HEK293 (cell line): ENCODE results near the gene BET1.

Experiments
- REPIN1 ChIP-seq: fragments of 450-650 bp; formaldehyde crosslinking; IDR thresholded peaks from 2 replicates; pipeline ENCODE4 v1.5.1; 2017; ENCODE audit warnings: missing biosample characterization, missing genetic modification characterization, low read depth
- TCF7L2 ChIP-seq: IDR thresholded peaks from 2 replicates; pipeline ENCODE4 v1.6.1; 2011; ENCODE audit warnings: low read depth, mild to moderate bottlenecking, inconsistent platforms, low read length, moderate library complexity, borderline replicate concordance
- TSHZ1 ChIP-seq: fragments of 450-650 bp; formaldehyde crosslinking; IDR thresholded peaks from 2 replicates; pipeline ENCODE4 v1.5.1; 2016; ENCODE audit warnings: missing biosample characterization, missing genetic modification characterization, borderline replicate concordance
- ZBTB21 ChIP-seq: fragments of 450-650 bp; formaldehyde crosslinking; IDR thresholded peaks from 2 replicates; pipeline ENCODE4 v1.5.1; 2017; ENCODE audit warnings: missing biosample characterization, missing genetic modification characterization
- ZBTB8A ChIP-seq: fragments of 450-650 bp; formaldehyde crosslinking; IDR thresholded peaks from 2 replicates; pipeline ENCODE4 v1.5.1; 2016; ENCODE audit warnings: missing biosample characterization, missing genetic modification characterization
- ZNF274 ChIP-seq, 2 experiments: fragments of 200-500 bp in 1 of 2; fragments of 450-650 bp in 1 of 2; sonication (Bioruptor generic) in 1 of 2; formaldehyde crosslinking in 1 of 2; IDR thresholded peaks; 2 replicates each; pipeline versions ENCODE4 v1.5.1 to v1.6.1; 2014 to 2016; ENCODE audit warnings: borderline replicate concordance in 1 of 2, inconsistent platforms in 1 of 2, low read length in 1 of 2, missing biosample characterization in 1 of 2, missing genetic modification characterization in 1 of 2
- ZNF610 ChIP-seq: fragments of 450-650 bp; formaldehyde crosslinking; IDR thresholded peaks from 2 replicates; pipeline ENCODE4 v1.5.1; 2016; ENCODE audit warnings: missing biosample characterization, missing genetic modification characterization, borderline replicate concordance
- ZNF776 ChIP-seq: fragments of 450-650 bp; formaldehyde crosslinking; IDR thresholded peaks from 2 replicates; pipeline ENCODE4 v1.5.0; 2017; ENCODE audit warnings: missing biosample characterization, missing genetic modification characterization, borderline replicate concordance
- TF ChIP-seq, protein P1 (sequence below): fragments of 450-650 bp; formaldehyde crosslinking; IDR thresholded peaks from 2 replicates; pipeline ENCODE4 v1.5.1; 2016; ENCODE audit warnings: missing biosample characterization, missing genetic modification characterization

GRCh38 chr7:94003446-94004023, 620 bp downstream of the BET1 start:
- TF ChIP-seq ZBTB21 (tag by site-specific recombination) (no peak), TCF7L2 (no peak), TSHZ1 (tag by site-specific recombination) (no peak), ZBTB8A (tag by site-specific recombination) (no peak), ZNF274 (IDR thresholded peaks at IDR 0.05; ENCODE audit: low read length) (no peak), ZNF274 (tag by site-specific recombination; IDR thresholded peaks at IDR 0.05; ENCODE audit: borderline replicate concordance) (no peak), ZNF776 (tag by site-specific recombination) (no peak), ZNF610 (tag by site-specific recombination) (no peak), REPIN1 (tag by site-specific recombination) (no peak)
- TF ChIP-seq, protein P1, sequence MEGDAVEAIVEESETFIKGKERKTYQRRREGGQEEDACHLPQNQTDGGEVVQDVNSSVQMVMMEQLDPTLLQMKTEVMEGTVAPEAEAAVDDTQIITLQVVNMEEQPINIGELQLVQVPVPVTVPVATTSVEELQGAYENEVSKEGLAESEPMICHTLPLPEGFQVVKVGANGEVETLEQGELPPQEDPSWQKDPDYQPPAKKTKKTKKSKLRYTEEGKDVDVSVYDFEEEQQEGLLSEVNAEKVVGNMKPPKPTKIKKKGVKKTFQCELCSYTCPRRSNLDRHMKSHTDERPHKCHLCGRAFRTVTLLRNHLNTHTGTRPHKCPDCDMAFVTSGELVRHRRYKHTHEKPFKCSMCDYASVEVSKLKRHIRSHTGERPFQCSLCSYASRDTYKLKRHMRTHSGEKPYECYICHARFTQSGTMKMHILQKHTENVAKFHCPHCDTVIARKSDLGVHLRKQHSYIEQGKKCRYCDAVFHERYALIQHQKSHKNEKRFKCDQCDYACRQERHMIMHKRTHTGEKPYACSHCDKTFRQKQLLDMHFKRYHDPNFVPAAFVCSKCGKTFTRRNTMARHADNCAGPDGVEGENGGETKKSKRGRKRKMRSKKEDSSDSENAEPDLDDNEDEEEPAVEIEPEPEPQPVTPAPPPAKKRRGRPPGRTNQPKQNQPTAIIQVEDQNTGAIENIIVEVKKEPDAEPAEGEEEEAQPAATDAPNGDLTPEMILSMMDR (tag by site-specific recombination): no peak
